Skin epidermis (tissue), 12 donors: ENCODE measurements around the gene TRAPPC12.
"Not testable (repeated sequence)": the region's sequence is repeated elsewhere in the genome, so short reads cannot be mapped to it uniquely, and the experiment has no call there.

Experiments used
- H3K27ac ChIP-seq, 21 experiments: fragments of 200-600 bp; sonication (generic) in 11 of 21; one replicate each; pipeline ENCODE4 v1.5.0; 2020; ENCODE audit warnings: mild to moderate bottlenecking in 3 of 21, inconsistent platforms in 2 of 21, moderate library complexity in 2 of 21
- H3K4me3 ChIP-seq, 7 experiments: fragments of 200-600 bp; sonication (generic) in 2 of 7; one replicate each; pipeline ENCODE4 v1.5.0; 2020; ENCODE audit warnings: inconsistent platforms in 2 of 7, mild to moderate bottlenecking in 2 of 7, moderate library complexity in 1 of 7

TRAPPC12 gene

DNA sequence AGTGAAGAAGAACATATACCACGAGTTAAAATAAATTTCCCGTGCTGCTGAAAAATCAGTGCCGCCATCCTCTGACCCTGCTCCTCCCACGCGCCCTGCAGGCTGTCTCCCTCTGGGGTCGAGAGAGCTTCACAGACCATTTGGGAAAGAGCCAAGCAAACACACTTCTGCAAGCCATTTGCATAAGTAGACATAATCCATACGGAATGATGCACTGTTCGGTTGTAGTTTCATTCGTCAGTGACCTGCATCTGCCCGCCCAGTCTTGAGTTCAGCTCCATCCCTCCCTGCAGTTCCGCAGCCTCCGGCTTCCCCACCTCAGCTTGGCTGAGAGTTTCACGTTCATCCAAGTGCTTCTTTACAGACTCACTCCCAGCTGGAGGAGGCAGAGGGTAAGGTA lies 69.6 kb downstream of the TRAPPC12 start:
- Histone ChIP-seq H3K27ac (no peak overlapping the region), H3K4me3 (no peak overlapping the region)

DNA sequence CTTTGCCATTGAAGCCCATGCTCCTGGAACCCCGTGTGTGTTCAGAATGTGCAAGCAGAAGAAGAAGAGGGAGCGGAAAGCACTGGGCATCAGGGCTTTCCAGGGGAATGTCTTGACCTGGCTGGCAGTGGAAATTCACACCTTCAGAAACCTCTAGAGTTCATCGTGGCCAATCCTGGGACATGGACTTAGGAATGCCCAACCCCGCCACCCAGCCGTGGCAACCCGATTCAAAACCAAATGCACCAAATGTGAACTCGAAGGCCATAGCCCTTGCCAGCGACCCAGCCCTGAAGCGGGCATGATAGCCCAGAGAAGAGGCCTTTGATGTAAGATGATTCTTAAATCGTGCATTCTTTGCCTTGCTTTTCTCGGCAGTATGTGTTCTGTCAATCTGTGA lies 70.4 kb downstream of the TRAPPC12 start:
- Histone ChIP-seq H3K27ac (no peak overlapping the region), H3K4me3 (no peak overlapping the region)

DNA sequence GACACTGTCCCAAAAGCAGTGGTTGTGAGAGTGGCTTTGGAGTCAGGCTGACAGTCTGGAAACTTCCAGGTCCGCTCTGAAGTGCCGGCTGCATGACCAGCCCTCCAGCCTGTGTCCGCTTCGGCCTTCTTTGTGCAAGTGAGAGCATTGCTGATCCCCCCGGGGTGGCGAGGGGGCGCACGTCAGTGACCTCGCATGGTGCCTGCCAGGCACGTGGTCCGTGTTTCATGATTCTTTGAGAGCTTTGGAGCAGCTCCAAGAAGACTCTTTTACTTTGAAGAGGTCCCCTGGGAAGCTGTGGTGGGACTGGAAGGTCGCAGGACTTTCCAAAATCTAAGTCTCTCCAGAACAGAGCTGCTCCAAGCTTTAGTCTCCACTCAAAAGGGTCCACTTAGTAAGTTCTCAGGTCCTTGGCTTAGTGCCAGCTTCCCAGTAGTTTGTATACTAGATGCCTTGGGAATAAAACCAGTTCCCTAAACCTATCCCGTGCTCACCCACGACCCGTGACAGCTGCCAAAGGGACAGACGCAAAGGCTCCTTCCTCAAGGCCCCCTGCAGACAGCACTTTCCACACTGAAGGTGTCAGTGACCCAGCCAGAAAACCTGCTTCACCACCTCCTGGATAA lies 71.0 kb downstream of the TRAPPC12 start:
- H3K27ac ChIP-seq: no peak overlapping the region

DNA sequence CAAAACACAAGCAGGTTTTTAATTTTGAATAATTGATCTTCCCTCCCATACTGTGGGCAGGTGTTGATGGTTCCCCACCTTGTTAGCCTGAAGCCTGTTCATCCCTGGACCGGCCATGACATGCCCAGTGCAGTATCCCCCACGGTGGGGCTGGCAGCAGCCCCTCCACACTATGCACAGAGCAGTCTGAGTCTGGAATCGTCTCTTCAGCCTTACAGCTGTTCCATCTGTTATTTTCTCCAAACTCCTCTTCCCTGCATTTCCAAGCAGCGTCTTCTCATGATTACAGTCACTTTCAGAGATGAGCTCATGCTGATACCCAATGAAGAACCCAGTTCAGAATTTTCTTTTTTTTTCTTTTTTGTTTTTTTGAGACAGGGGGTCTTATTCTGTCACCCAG lies 71.7 kb downstream of the TRAPPC12 start:
- no peak overlapping the region for H3K27ac ChIP-seq
- H3K4me3 ChIP-seq: no peak overlapping the region

More for the DNA sequence above, 71.0 kb downstream of the TRAPPC12 start:
- no peak overlapping the region for H3K4me3 ChIP-seq

DNA sequence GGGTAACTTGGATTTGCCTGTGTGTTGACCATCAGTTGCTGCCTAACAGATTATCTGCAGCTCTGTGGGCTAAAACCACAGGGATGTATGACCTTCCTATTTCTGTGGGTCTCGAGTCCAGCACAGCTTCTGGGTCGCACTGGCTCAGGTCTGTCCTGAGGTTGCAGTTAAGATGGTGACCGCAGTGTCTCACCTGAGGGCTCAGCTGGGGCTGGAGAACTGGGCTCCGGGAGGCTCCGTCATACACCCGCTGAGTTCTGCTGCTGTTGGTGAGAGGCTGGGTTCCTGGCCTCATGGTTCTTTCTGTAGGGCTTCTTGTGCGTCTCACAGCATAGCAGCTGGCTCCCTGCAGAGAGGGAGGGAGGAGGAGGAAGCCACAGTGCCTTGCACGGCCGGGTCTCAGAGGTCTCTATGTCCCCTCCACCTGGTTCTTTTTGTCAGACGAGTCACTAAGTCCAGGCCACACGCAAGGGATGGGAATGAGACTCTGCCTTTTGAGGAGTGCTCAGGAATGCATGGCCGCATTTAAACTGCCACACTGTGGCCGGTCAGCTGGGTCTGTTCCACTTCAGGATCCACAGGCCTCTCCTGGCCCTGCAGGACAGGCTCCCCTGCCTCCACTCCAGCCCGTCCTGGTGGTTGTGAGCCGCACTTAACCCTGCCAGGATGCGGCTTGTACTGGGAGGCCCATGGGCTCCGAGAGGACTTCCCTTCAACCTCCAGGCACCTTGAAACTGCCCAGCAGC lies 72.6 kb downstream of the TRAPPC12 start:
- peak overlapping the region in 1 of 21 experiments; percentile 14 for H3K27ac ChIP-seq
- no peak overlapping the region for H3K4me3 ChIP-seq

DNA sequence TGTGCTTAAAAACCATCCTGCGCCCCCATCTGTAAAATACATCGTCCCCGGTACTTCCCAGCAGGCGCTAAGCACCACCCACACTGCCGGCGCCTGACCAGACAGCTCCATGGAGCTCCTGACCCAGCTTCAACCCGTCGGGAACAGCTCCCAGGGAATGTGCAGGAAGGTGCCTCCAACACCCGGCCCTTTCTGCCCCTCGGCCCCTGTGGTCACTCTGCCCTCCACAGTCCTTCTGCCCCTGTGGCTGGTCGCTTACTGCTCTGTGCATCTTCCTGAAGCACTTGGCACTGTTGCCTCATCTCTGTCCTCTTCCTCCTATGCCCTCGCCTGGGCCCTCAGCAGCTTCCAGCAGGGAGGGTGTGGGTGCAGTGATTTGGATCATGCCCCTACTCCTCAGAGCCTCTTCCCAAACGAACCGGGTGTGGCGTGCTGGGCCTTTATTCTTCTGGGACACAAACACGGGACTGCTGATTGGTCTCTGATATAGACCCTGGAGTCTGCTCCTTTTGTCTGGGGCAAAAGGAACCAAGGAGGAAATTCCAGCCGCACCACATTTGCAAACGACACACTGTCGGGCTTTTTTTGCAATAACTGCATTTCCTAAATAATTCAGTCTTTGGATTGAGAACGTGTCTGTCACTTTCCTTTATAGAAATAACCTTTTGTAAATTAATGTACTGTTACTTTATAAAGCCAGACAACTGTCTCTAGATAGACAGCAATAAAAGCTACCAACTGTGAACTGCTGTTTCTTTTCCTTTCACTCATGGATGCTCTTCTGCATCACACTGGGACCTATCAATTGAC lies 73.9 kb downstream of the TRAPPC12 start:
- no peak overlapping the region for H3K4me3 ChIP-seq
- peak overlapping the region in 2 of 21 experiments; percentile 12 to 38 for H3K27ac ChIP-seq

DNA sequence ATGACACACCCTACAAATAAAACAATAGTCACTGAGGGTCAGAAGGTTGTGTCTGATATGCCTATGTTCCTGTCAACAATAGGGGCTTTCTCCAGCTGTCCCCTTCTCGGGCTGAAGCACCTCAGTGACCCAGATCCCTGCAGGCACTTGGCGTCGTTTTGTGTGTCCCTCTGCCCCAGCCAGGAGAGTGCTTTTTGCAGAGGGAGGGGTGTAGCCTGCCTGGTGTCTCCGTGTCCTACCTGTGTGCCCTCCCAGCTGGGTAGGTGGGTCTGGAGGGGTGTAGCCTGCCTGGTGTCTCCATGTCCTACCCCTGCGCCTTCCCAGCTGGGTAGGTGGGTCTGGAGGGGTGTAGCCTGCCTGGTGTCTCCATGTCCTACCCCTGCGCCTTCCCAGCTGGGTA lies 74.5 kb downstream of the TRAPPC12 start:
- not testable (repeated sequence) for H3K4me3 ChIP-seq
- H3K27ac ChIP-seq: peak overlapping the region in 1 of 21 experiments; percentile 38

DNA sequence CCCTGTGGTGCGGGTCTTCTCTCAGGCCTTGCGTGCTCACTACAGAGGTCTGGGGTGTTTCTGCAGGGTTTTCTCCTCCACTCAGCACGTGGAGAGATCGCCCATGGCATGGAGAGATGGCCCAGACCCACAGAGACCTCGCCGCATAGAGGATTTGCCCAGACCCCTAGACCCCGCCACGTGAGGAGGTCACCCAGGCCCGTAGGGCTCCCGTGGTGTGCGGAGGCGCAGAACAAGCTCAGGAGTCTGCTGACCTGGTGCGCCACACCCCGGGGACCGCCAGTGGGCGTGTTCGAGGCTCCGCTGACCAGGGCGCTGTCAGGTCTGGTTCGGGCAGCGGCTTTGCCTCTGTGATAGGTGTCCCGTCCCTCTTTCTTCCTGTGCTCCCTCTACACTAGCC lies 75.3 kb downstream of the TRAPPC12 start:
- Histone ChIP-seq H3K27ac (no peak overlapping the region), H3K4me3 (no peak overlapping the region)

DNA sequence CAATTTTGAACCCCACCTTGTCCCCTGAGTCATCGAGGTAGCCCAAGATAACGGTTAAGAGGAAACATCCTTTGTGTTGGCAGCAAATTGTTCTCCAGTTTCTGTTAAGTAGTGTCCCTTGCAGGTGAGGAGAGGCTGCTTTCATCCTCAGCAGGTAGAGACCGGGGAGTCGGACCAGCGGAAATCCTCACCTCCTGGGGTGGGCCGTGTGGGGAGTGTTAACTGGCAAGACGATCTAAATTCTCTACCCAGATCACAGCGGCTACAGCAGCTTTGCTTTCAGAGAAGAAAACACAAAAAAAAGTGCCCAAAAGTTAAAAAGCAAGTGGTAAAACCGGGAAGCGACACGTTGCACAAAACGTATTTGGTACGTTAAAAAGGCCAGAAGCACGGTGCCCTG lies 76.6 kb downstream of the TRAPPC12 start:
- H3K4me3 ChIP-seq: no peak overlapping the region
- H3K27ac ChIP-seq: no peak overlapping the region

DNA sequence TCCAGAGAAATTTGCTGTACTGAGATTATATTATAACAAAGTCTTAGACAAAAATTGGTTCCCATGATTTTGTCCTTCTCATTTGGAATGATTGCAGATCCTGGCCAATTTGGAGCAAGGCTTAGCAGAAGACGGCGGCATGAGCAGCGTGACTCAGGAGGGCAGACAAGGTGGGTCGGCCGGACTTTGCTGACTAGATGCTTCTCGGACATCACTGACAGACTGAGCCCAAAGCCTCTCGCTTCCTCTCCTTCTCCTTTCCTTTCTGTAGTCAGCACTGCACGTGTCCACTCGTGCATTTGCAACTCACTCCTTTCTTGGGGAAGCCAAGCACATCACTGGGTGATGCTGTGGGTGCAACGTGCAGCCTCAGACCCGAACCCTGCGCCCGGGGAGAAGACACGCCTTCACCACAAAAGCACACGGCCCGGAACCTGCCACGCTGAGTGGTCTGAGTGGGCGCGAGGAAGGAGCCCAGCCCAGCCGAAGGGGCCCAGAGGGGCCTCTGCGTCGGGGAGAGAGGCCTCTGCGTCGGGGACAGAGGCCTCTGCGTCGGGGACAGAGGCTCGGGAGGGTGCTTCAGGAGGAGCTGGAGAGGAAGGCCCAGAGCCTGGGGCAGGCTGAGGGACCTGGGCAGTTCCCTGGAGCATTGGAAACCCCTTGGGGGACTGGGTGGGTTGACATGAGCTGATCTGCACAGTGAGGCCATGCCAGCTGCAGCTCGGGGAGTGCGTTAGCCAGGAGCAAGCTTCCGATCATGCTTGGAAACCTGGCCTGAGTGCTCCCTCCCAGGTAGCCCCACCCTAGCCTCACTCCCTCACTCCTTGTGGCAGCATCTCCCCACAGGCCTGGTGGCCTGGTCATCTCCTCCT lies 78.3 kb downstream of the TRAPPC12 start:
- H3K27ac ChIP-seq: no peak overlapping the region
- H3K4me3 ChIP-seq: no peak overlapping the region

DNA sequence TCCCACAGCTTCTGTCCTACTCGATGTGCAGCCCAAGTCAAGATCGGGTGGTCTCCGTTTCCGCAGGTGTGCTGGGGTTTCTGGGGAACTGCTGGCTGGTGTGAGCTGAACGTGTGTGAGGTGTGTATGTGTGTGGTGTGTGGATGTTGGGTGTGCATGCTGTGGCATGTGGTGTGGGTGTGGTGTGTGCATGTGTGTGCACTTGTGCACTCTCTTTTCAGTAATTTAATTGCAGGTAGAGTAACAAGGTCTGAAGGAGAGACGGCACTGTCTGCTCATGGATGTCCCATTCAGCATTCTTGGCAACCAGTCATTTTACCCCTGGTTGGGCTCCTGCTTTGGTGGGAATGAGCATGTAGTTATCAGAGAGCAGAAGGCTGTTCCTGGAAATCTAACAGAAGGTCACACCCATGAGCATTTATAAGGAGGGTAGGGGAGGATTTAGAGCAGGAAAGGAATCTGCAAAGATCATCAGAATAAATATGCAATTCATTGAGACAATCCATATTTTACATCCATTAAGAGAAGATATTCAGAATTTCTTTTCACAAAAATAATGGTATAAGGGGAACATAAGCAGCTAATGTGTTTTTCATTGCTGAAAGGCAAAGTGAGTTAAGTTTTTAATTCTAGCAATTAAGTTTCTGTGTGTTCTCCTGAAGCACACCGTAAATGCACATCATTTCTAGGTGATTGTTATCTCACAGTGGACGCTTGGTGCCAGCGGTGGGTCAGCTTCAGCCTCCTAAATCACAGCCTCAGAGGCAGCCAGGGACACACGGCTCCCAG lies 79.1 kb downstream of the TRAPPC12 start:
- no peak overlapping the region for H3K4me3 ChIP-seq
- no peak overlapping the region for H3K27ac ChIP-seq

DNA sequence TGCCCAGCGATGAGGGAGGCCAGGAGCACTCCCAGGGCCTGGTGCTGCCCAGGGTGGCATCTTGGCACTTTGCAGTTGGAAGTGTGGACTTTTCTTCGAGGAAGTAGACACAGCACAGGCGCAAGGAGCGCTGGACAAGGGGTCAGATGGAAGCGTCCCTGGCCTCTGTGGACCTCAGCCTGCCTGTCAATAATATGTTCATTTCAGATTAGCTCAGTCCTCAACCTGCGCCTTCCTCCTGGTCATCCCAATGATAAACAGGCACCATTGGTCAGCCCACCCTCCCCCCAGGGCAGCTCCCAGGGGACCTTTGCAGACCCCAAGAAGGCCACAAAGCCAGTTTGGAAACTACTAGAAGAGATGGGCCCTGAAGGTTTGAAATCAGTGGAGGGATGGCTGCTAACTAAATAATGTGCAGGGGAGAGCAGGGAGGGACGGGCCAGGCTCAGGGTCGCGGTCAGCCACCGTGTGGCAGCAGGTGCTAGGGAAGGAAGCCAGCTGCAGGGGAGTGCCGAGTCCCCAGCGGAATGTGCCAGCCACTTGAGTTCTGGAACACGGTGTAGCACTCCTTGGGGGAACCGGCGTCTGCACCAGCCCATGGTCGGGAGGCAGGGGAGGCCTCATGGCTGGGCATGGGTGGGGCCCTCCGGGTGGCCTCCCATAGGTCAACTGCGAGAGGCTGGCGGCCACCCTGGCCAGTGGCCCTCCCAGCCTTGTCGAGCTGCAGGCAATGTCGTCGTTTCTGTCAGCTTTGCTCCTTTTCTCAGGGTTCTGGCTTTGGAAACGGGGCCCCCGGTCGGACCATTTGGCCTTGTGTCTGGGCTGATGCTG lies 79.9 kb downstream of the TRAPPC12 start:
- Histone ChIP-seq H3K4me3 (no peak overlapping the region), H3K27ac (peak overlapping the region in 1 of 21 experiments; percentile 6)

DNA sequence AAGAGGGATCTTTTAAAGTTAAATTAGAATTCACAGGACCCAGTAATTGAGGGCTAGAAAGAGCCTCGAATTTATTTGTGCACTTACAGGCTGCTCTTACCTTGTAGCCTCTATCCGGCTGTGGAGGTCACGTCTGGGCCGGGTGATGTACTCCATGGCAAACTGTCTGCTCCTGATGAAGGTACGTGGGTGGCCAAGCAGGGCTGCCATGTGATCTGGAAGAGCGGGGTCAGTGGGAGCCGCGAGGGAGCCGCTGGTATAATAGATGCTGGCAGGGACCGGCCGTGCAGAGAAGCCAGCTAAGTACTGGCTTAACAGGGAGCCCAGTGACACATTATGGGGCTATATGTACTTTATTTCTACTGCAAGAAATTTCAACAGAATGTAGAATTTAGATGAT lies 80.7 kb downstream of the TRAPPC12 start:
- Histone ChIP-seq H3K27ac (no peak overlapping the region), H3K4me3 (no peak overlapping the region)

DNA sequence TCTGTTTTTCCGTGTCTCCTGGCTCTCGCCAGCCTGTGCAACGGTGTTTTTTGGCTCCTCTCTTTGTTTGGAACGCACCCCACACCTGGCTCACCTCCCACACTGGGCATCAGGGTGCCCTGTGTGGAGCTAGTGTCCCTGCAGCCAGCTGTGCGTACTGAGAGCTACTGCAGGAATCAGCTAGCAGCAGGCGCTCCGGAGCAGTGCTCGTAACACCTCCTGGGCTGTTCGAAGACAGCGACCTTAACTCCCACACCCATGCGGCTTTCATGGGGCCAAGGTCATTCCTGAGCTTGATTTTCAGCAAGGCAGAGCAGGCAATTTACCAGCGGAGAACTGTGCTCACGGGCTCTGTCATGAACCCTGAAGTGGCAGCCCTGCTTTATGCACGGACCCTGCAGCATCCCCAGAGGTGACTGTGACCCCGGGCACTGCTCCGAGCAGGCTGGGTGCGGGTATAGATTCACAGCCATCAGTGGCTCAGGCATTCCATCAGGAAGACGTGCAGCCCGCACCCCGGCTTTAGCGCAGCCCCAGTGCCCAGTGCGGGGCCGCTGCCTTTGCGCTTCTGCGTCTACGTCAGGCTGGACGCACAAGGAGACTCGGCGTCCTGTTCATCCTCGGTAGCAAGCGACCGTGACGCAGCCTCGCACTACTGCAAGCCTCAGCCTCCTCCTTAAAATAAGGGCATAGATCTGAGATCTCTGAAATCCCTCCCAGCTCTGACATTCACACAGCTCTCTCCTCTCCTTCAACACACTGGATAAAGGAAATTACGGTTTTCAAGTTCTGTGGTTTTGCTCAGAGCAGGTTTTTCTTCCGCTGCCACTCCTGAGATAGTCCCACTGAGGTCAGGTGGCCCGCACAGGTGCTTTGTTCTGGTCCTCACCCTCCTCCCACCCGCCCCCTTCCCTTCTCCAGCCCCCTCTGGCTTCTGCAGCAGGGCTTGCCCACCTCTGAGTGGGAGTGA lies 81.6 kb downstream of the TRAPPC12 start:
- H3K4me3 ChIP-seq: no peak overlapping the region
- peak overlapping the region in 11 of 21 experiments; percentile 1 to 71 (median 32) for H3K27ac ChIP-seq

DNA sequence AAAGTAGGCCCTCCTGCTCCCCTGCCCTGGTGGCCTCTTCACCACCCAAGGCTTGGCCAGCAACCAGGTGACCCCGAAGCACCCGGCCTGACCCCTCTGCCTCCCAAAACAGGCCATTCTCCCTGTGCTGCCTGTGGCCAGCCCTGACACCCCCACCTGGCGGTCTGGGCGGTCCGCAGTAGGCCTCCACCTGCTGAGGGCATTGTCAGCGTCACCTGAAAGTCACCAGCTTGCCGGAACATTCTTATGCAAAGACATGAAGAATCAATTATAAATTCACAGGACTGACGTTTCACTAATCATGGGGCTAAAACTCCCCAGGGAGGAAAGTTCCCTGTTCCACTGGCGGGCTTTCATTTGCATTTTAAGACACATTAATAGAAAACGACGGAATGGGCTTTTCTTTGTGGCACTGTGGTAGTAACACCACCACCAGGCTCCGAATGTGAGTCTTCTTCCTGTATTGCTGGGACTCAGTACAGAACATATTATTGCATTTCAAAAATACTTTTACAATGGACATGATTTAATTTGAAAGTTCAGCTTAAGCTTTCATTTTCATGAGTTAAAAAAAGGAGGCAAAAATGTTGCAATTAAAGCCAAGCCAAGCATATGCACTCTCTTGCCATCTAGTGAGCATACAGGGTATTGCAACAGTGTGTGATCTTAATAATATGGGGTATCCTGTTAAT lies 82.5 kb downstream of the TRAPPC12 start:
- Histone ChIP-seq H3K4me3 (no peak overlapping the region), H3K27ac (peak overlapping the region in 11 of 21 experiments; percentile 1 to 71 (median 32))

DNA sequence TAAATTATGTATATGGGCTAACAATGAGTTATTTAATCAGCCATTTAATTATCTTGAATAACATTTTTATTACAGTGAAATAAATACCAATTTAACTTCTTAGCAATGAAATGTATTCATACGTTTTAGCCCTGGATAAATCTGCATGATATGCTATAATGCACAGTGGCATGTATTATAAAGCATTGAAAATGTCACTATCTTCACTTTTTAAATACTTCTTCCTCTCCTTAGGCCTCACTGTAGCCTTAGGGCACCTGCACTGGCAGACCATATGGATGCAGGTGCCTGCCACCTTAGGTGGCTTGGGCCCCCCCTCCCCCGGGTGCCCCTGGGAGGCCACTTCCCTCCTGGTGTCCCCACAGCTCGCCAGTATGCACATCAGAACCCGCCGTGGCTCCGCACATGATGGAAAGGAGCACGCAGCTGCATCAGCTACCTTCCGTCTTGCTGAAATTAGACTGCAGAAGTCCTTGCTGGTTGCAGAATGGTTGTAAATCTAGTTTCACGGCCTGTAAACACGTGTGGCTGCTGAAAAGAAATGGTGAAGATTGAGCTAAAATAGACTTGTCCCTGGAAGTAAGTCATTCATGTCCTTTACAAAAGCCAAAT lies 83.1 kb downstream of the TRAPPC12 start:
- Histone ChIP-seq H3K4me3 (no peak overlapping the region), H3K27ac (no peak overlapping the region)
